Endothelial cell of umbilical vein (primary cell): ENCODE results near the gene FCER2. TPM values are rescaled to one million over a fixed set of nuclear protein-coding genes. Genes with fewer than 3 reads are reported as not detected.

Source experiments
- polyA plus RNA-seq, 4 experiments: library from polyadenylated mRNA; depleted of rRNA in 3 of 4; stranded (reverse) in 3 of 4; unstranded in 1 of 4; fragments of >200 nt; gene quantifications; 2 replicates each; pipeline versions ENCODE4 v1.2.1 to v1.2.3, GENCODE V29; 2011 to 2012; ENCODE audit warnings: missing spikeins in 1 of 4
- total RNA-seq: library from RNA; stranded (reverse); gene quantifications from 2 replicates; pipeline ENCODE4 v1.2.3, GENCODE V29; 2021

Gene FCER2
- total and polyA plus RNA-seq, 2 donors (not counting 3 experiments of a cell fraction or from before 2014, with no cell fraction given), result not detected

Other genes with a start within 250 kb of the FCER2 start
- 1.3 and 1.6 TPM in 2 replicates for gene PEX11G, start 213.1 kb downstream of the FCER2 start, total RNA-seq
- gene PEX11G, start 213.1 kb downstream of the FCER2 start, polyA plus RNA-seq, result 1.9 and 2.4 TPM in 2 replicates
- gene ZNF358, start 186.0 kb downstream of the FCER2 start, total RNA-seq, result 51.2 and 52.1 TPM in 2 replicates
- 83.2 and 90.6 TPM in 2 replicates for gene ZNF358, start 186.0 kb downstream of the FCER2 start, polyA plus RNA-seq
- 23.0 and 26.9 TPM in 2 replicates for gene MCOLN1, start 179.5 kb downstream of the FCER2 start, total RNA-seq
- 60.9 and 84.6 TPM in 2 replicates for gene MCOLN1, start 179.5 kb downstream of the FCER2 start, polyA plus RNA-seq
- 163 and 164 TPM in 2 replicates for gene PNPLA6, start 166.4 kb downstream of the FCER2 start, total RNA-seq
- gene PNPLA6, start 166.4 kb downstream of the FCER2 start, polyA plus RNA-seq, result 106 and 117 TPM in 2 replicates
- 0.16 and 0.22 TPM in 2 replicates for gene CAMSAP3, start 106.3 kb downstream of the FCER2 start, total RNA-seq
- gene CAMSAP3, start 106.3 kb downstream of the FCER2 start, polyA plus RNA-seq, result 0.11 TPM in 2 replicates
- gene XAB2, start 72.6 kb downstream of the FCER2 start, total RNA-seq, result 37.0 and 37.3 TPM in 2 replicates
- 47.6 and 51.6 TPM in 2 replicates for gene XAB2, start 72.6 kb downstream of the FCER2 start, polyA plus RNA-seq
- 162 and 172 TPM in 2 replicates for gene PET100, start 72.3 kb downstream of the FCER2 start, total RNA-seq
- gene PET100, start 72.3 kb downstream of the FCER2 start, polyA plus RNA-seq, result 55.0 and 59.0 TPM in 2 replicates
- not detected in 2 replicates for gene PCP2, start 68.4 kb downstream of the FCER2 start, total RNA-seq
- gene PCP2, start 68.4 kb downstream of the FCER2 start, polyA plus RNA-seq, result not detected in 2 replicates
- 70.0 and 87.6 TPM in 2 replicates for gene STXBP2, start 65.0 kb downstream of the FCER2 start, total RNA-seq
- gene STXBP2, start 65.0 kb downstream of the FCER2 start, polyA plus RNA-seq, result 104 and 105 TPM in 2 replicates
- not detected in 2 replicates for gene RETN, start 33.1 kb downstream of the FCER2 start, total RNA-seq
- not detected in 2 replicates for gene RETN, start 33.1 kb downstream of the FCER2 start, polyA plus RNA-seq
- not detected in 2 replicates for gene MCEMP1, start 25.0 kb downstream of the FCER2 start, total RNA-seq
- not detected in 2 replicates for gene MCEMP1, start 25.0 kb downstream of the FCER2 start, polyA plus RNA-seq
- gene TRAPPC5, start 21.3 kb downstream of the FCER2 start, total RNA-seq, result 148 and 172 TPM in 2 replicates
- 114 and 212 TPM in 2 replicates for gene TRAPPC5, start 21.3 kb downstream of the FCER2 start, polyA plus RNA-seq
- gene CLEC4G, start 30.0 kb upstream of the FCER2 start, total RNA-seq, result not detected in 2 replicates
- gene CLEC4G, start 30.0 kb upstream of the FCER2 start, polyA plus RNA-seq, result not detected in 2 replicates
- not detected in 2 replicates for gene CD209, start 45.4 kb upstream of the FCER2 start, total RNA-seq
- gene CD209, start 45.4 kb upstream of the FCER2 start, polyA plus RNA-seq, result not detected in 2 replicates
- 0.23 and 0.46 TPM in 2 replicates for gene CLEC4M, start 61.1 kb upstream of the FCER2 start, total RNA-seq
- 1.0 and 1.1 TPM in 2 replicates for gene CLEC4M, start 61.1 kb upstream of the FCER2 start, polyA plus RNA-seq
- 13.5 and 18.3 TPM in 2 replicates for gene EVI5L, start 128.1 kb upstream of the FCER2 start, total RNA-seq
- 11.9 and 15.8 TPM in 2 replicates for gene EVI5L, start 128.1 kb upstream of the FCER2 start, polyA plus RNA-seq
- not detected in 2 replicates for gene PRR36, start 172.3 kb upstream of the FCER2 start, total RNA-seq
- gene PRR36, start 172.3 kb upstream of the FCER2 start, polyA plus RNA-seq, result 0.05 TPM in 1 of 2 replicates, not detected in the other
- gene LRRC8E, start 186.4 kb upstream of the FCER2 start, total RNA-seq, result 1.6 and 1.8 TPM in 2 replicates
- 1.1 and 1.3 TPM in 2 replicates for gene LRRC8E, start 186.4 kb upstream of the FCER2 start, polyA plus RNA-seq
- gene MAP2K7, start 201.7 kb upstream of the FCER2 start, total RNA-seq, result 31.6 and 36.0 TPM in 2 replicates
- 13.8 and 14.0 TPM in 2 replicates for gene MAP2K7, start 201.7 kb upstream of the FCER2 start, polyA plus RNA-seq
- 1.2 TPM in 1 of 2 replicates, not detected in the other for gene TGFBR3L, start 212.7 kb upstream of the FCER2 start, total RNA-seq
- 0.35 and 0.81 TPM in 2 replicates for gene TGFBR3L, start 212.7 kb upstream of the FCER2 start, polyA plus RNA-seq
- gene SNAPC2, start 218.2 kb upstream of the FCER2 start, total RNA-seq, result 23.7 and 29.2 TPM in 2 replicates
- 25.8 and 33.0 TPM in 2 replicates for gene SNAPC2, start 218.2 kb upstream of the FCER2 start, polyA plus RNA-seq
- 27.6 and 31.1 TPM in 2 replicates for gene CTXN1, start 224.0 kb upstream of the FCER2 start, total RNA-seq
- 16.0 and 25.6 TPM in 2 replicates for gene CTXN1, start 224.0 kb upstream of the FCER2 start, polyA plus RNA-seq
- gene TIMM44, start 241.5 kb upstream of the FCER2 start, total RNA-seq, result 61.5 and 62.9 TPM in 2 replicates
- 64.3 and 82.5 TPM in 2 replicates for gene TIMM44, start 241.5 kb upstream of the FCER2 start, polyA plus RNA-seq